B cell (primary cell): ENCODE data around the gene HAVCR2. TPM values are rescaled to one million over a fixed set of nuclear protein-coding genes. Genes with fewer than 3 reads are reported as not detected.

Source experiments
- ATAC-seq: fragments of 200-7000 bp; cut with Tn5 transposase; one replicate; pipeline ENCODE4 v1.10.0; 2021; ENCODE audit warnings: low read depth, mild to moderate bottlenecking, moderate number of reproducible peaks, moderate library complexity
- CTCF ChIA-PET: fragments of 350-600 bp; sonication (Branson Sonifier 250); formaldehyde crosslinking; loops from one replicate; lab custom pipeline; 2021; ENCODE audit warnings: antibody characterized with exemption, inconsistent platforms; lab: Charles Lee
- POLR2A ChIA-PET: fragments of 350-600 bp; sonication (Branson Sonifier 250); formaldehyde crosslinking; loops from one replicate; lab custom pipeline; 2021; ENCODE audit warnings: antibody characterized with exemption; lab: Charles Lee
- DNase-seq: peaks from one replicate; pipeline ENCODE4 v3.0.0; 2013
- H2AFZ ChIP-seq: 2 replicates; pipeline ENCODE4 v1.6.1; 2012; ENCODE audit warnings: mild to moderate bottlenecking, low read depth, low read length; ENCODE audit not compliant: insufficient read depth, poor library complexity, severe bottlenecking
- H3K27ac ChIP-seq, 2 donors: 1 replicate in 1 of 2; 2 replicates in 1 of 2; pipeline ENCODE4 v1.5.1; 2012 to 2013; ENCODE audit warnings: low read length in 2 of 2, mild to moderate bottlenecking in 2 of 2, moderate library complexity in 1 of 2
- H3K27me3 ChIP-seq, 4 experiments: fragments of 200-600 bp in 1 of 4; sonication (generic) in 1 of 4; replicated peaks in 1 of 4; 1 replicate in 2 of 4; 2 replicates in 2 of 4; pipeline versions ENCODE4 v1.6.1 to v1.7.0; 2013 to 2016; ENCODE audit warnings: low read length in 3 of 4, mild to moderate bottlenecking in 2 of 4, mixed read lengths in 1 of 4, moderate library complexity in 1 of 4; ENCODE audit not compliant: insufficient read depth in 4 of 4, control insufficient read depth in 3 of 4; ENCODE audit errors: control extremely low read depth in 1 of 4
- H3K36me3 ChIP-seq, 2 experiments: replicated peaks in 1 of 2; 1 replicate in 1 of 2; 2 replicates in 1 of 2; pipeline versions ENCODE4 v1.6.1 to v1.7.1; 2013; ENCODE audit warnings: low read length in 1 of 2; ENCODE audit not compliant: insufficient read depth in 2 of 2, control insufficient read depth in 1 of 2; ENCODE audit errors: control extremely low read depth in 1 of 2, extremely low read depth in 1 of 2
- H3K4me1 ChIP-seq, 2 donors: fragments of 200-600 bp in 1 of 2; sonication (generic) in 1 of 2; 1 replicate in 1 of 2; 2 replicates in 1 of 2; pipeline versions ENCODE4 v1.5.1 to v1.6.1; 2013 to 2017; ENCODE audit warnings: low read length in 2 of 2; ENCODE audit not compliant: control insufficient read depth in 2 of 2, insufficient read depth in 2 of 2
- H3K4me2 ChIP-seq: replicated peaks from 2 replicates; pipeline ENCODE3; 2012; ENCODE audit warnings: mild to moderate bottlenecking, low read depth, low read length; ENCODE audit not compliant: poor library complexity, severe bottlenecking
- H3K4me3 ChIP-seq, 5 experiments: fragments of 200-600 bp in 1 of 5; sonication (generic) in 1 of 5; 1 replicate in 3 of 5; 2 replicates in 2 of 5; pipeline versions ENCODE4 v1.5.1 to v1.7.0; 2011 to 2016; ENCODE audit warnings: low read length in 4 of 5, mild to moderate bottlenecking in 4 of 5, low read depth in 2 of 5, control low read depth in 1 of 5, moderate library complexity in 1 of 5; ENCODE audit not compliant: insufficient read depth in 1 of 5; ENCODE audit errors: control extremely low read depth in 1 of 5, extremely low read depth in 1 of 5
- H3K79me2 ChIP-seq: fragments of 200-600 bp; sonication (generic); one replicate; pipeline ENCODE4 v1.6.0; 2016; ENCODE audit warnings: low read length; ENCODE audit not compliant: control insufficient read depth, insufficient read depth
- H3K9ac ChIP-seq: fragments of 200-600 bp; sonication (generic); 2 replicates; pipeline ENCODE4 v1.6.1; 2017; ENCODE audit warnings: mild to moderate bottlenecking, low read length, moderate library complexity
- H3K9me3 ChIP-seq, 3 donors: one replicate each; pipeline versions ENCODE4 v1.6.1 to v1.7.1; 2013; ENCODE audit warnings: low read length in 2 of 3; ENCODE audit not compliant: control insufficient read depth in 2 of 3, insufficient read depth in 1 of 3; ENCODE audit errors: control extremely low read depth in 1 of 3
- H4K20me1 ChIP-seq: 2 replicates; pipeline ENCODE4 v1.6.0; 2012; ENCODE audit warnings: mild to moderate bottlenecking, low read length; ENCODE audit not compliant: insufficient read depth, control insufficient read depth, poor library complexity, severe bottlenecking
- H3K27ac Mint-ChIP-seq: one replicate; pipeline ENCODE4 v1.8.0; 2021; ENCODE audit warnings: mixed read lengths
- H3K27me3 Mint-ChIP-seq: one replicate; pipeline ENCODE4 v1.8.0; 2021; ENCODE audit warnings: mixed read lengths
- H3K4me1 Mint-ChIP-seq: one replicate; pipeline ENCODE4 v1.8.0; 2021; ENCODE audit warnings: mixed read lengths
- H3K4me3 Mint-ChIP-seq: one replicate; pipeline ENCODE4 v1.8.0; 2021; ENCODE audit warnings: mixed read lengths
- H3K9me3 Mint-ChIP-seq: one replicate; pipeline ENCODE4 v1.8.0; 2022; ENCODE audit warnings: mixed read lengths; ENCODE audit not compliant: insufficient read depth
- EZH2 ChIP-seq: IDR thresholded peaks from 2 replicates; pipeline ENCODE4 v1.6.1; 2012; ENCODE audit warnings: borderline replicate concordance, low read depth, mild to moderate bottlenecking, moderate library complexity, low read length; ENCODE audit not compliant: insufficient read depth, poor library complexity, severe bottlenecking
- WGBS: methylation state at CpG from one replicate; pipeline ENCODE4 v1.1.5; 2013; ENCODE audit warnings: missing lambda C conversion rate; ENCODE audit not compliant: insufficient coverage; 5-methylcytosine and 5-hydroxymethylcytosine counted together
- intact Hi-C: fragments of 100-400 bp; cut with micrococcal nuclease; formaldehyde crosslinking; loops from one replicate; pipeline ENCODE4 v1.10.0; 2022
- polyA plus RNA-seq: library from polyadenylated mRNA; depleted of rRNA; stranded (reverse); fragments of >200 nt; gene quantifications from 2 replicates; pipeline ENCODE4 v1.2.3, GENCODE V29; 2012
- total RNA-seq, 2 donors: library from RNA; stranded (reverse); fragments of 120-200 nt in 1 of 2; gene quantifications; 1 replicate in 1 of 2; 2 replicates in 1 of 2; pipeline versions ENCODE4 v1.2.3 to v1.2.4, GENCODE V29; 2013 to 2022
- TF ChIP-seq, protein P1 (sequence below): fragments of 200-600 bp; IDR thresholded peaks from one replicate; pipeline ENCODE4 v1.8.0; 2022; ENCODE audit warnings: antibody characterized with exemption, mild to moderate bottlenecking

The HAVCR2 gene
- total and polyA plus RNA-seq, 2 donors (not counting 1 experiment from before 2014, with no cell fraction given), result 0.64 to 2.3 TPM

DNA sequence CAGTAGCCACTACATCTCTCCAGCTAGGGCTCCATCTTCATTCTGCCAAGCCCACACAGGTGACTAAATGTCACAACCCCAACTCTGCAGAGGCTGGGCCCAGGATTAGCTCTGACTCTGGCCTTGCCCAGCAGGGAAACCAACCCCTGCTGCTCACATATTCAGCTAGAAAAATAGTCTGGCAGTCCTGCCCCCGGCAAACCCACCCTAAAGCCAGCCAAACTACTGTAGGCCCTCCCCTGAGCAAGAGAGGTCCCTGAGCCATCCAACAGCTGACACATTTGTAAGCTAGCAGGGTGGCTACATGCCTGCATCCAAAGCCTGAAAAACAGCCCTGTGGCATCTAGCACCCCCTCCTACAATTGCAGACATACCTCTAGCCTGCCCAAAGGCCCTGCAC lies 11.3 kb upstream of the HAVCR2 start:
- H3K9ac ChIP-seq, result no peak overlapping the region
- H3K4me1 ChIP-seq, result no peaks in the 10 kb centered on the region
- Mint-ChIP-seq H3K9me3 (no peaks in the 10 kb centered on the region), H3K27me3 (no peaks in the 10 kb centered on the region), H3K27ac (no peak overlapping the region), H3K4me3 (no peak overlapping the region), H3K4me1 (no peaks in the 10 kb centered on the region)
- no peak overlapping the region for H2AFZ ChIP-seq
- H3K4me2 ChIP-seq, result no peak overlapping the region
- TF ChIP-seq EZH2, result no peak
- TF ChIP-seq, protein P1, sequence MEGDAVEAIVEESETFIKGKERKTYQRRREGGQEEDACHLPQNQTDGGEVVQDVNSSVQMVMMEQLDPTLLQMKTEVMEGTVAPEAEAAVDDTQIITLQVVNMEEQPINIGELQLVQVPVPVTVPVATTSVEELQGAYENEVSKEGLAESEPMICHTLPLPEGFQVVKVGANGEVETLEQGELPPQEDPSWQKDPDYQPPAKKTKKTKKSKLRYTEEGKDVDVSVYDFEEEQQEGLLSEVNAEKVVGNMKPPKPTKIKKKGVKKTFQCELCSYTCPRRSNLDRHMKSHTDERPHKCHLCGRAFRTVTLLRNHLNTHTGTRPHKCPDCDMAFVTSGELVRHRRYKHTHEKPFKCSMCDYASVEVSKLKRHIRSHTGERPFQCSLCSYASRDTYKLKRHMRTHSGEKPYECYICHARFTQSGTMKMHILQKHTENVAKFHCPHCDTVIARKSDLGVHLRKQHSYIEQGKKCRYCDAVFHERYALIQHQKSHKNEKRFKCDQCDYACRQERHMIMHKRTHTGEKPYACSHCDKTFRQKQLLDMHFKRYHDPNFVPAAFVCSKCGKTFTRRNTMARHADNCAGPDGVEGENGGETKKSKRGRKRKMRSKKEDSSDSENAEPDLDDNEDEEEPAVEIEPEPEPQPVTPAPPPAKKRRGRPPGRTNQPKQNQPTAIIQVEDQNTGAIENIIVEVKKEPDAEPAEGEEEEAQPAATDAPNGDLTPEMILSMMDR, result no peak
- no peaks in the 10 kb centered on the region for H3K79me2 ChIP-seq
- ChIA-PET CTCF (no interaction called here), POLR2A (no interaction called here)
- peaks cover 2 to 16% (median 13%) of the 10 kb centered on the region in 3 donors for H3K9me3 ChIP-seq
- peaks cover 0 to 5% (median 0%) of the 10 kb centered on the region in 4 experiments for H3K27me3 ChIP-seq
- H4K20me1 ChIP-seq, result no peaks in the 10 kb centered on the region
- DNase-seq (no peak), ATAC-seq (no peak)
- WGBS, result 79% methylated on average over 1 of the region's 1 CpG
- H3K36me3 ChIP-seq, result no peaks in the 10 kb centered on the region
- H3K4me3 ChIP-seq, result no peak overlapping the region
- H3K27ac ChIP-seq, result no peak overlapping the region
- intact Hi-C loops, result no loop called here

DNA sequence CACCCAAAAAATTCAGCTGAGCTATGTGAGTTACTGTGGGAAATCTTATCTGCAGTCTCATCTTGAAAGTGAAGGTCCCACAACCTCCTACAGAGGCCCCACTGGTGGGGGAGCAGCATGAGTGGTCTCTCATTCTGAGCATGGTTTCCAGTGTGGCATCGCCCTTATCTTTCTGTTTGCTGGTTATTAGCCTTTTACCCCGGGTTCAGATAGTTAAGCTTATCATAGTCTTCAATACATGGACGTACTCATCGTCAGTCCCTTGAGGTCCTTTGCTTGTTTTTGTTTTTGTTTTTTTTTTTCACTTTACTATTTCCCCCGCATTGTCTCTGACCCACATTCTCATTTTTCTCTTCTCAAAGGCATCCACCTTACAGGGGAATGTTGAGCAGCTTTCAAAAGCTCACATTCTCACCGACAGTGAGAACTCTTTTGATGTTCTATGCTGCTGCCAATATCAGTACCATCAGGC lies 7.7 kb upstream of the HAVCR2 start:
- H3K9me3 Mint-ChIP-seq, result no peaks in the 10 kb centered on the region

More for the DNA sequence above, 7.7 kb upstream of the HAVCR2 start:
- TF ChIP-seq, protein P1, result no peak
- no peak for TF ChIP-seq EZH2
- ChIA-PET CTCF (no interaction called here), POLR2A (no interaction called here)
- no peaks in the 10 kb centered on the region for H4K20me1 ChIP-seq
- ATAC-seq, result no peak
- Mint-ChIP-seq H3K4me1 (no peaks in the 10 kb centered on the region), H3K27ac (no peak overlapping the region), H3K4me3 (no peak overlapping the region), H3K27me3 (no peaks in the 10 kb centered on the region)
- H3K79me2 ChIP-seq, result no peaks in the 10 kb centered on the region
- H3K4me1 ChIP-seq, result no peaks in the 10 kb centered on the region
- WGBS, result 80% methylated on average over 3 of the region's 6 CpGs
- no peak overlapping the region for H3K9ac ChIP-seq
- no peak overlapping the region for H3K4me2 ChIP-seq
- DNase-seq, result no peak
- no peak overlapping the region for H3K4me3 ChIP-seq
- no peak overlapping the region for H2AFZ ChIP-seq
- peaks cover 2 to 16% (median 6%) of the 10 kb centered on the region in 3 donors for H3K9me3 ChIP-seq
- intact Hi-C loops, result no loop called here
- H3K27me3 ChIP-seq, result peaks cover 0 to 5% (median 0%) of the 10 kb centered on the region in 4 experiments
- H3K36me3 ChIP-seq, result no peaks in the 10 kb centered on the region
- no peak overlapping the region for H3K27ac ChIP-seq
